Nephron (organoid): ENCODE results near the gene TRPM1.

ENCODE experiments used
- H3K27ac Mint-ChIP-seq, 3 experiments: 2 replicates each; pipeline ENCODE4 v1.8.0; 2020; ENCODE audit warnings: mixed read lengths in 3 of 3, mild to moderate bottlenecking in 2 of 3, moderate library complexity in 1 of 3
- H3K27me3 Mint-ChIP-seq: 2 replicates; pipeline ENCODE4 v1.8.0; 2021; ENCODE audit warnings: low read depth, mild to moderate bottlenecking, moderate library complexity, mixed read lengths
- H3K36me3 Mint-ChIP-seq: 2 replicates; pipeline ENCODE4 v1.8.0; 2020; ENCODE audit warnings: low read depth, mixed read lengths
- H3K4me1 Mint-ChIP-seq: 2 replicates; pipeline ENCODE4 v1.8.0; 2020; ENCODE audit warnings: mixed read lengths
- H3K4me3 Mint-ChIP-seq, 3 experiments: 2 replicates each; pipeline ENCODE4 v1.8.0; 2020; ENCODE audit warnings: mild to moderate bottlenecking in 3 of 3, mixed read lengths in 3 of 3, moderate library complexity in 2 of 3
- H3K9me3 Mint-ChIP-seq: 2 replicates; pipeline ENCODE4 v1.8.0; 2020; ENCODE audit warnings: mixed read lengths
- CTCF ChIP-seq, 3 experiments: fragments of 200-600 bp; sonication (generic); IDR thresholded peaks; one replicate each; pipeline ENCODE4 v1.5.0; 2021; ENCODE audit warnings: antibody characterized with exemption in 3 of 3; ENCODE audit not compliant: unreplicated experiment in 3 of 3

TRPM1 gene

GRCh38 chr15:31049111-31049510, 52.4 kb downstream of the TRPM1 start:
- TF ChIP-seq CTCF (IDR thresholded peaks at IDR 0.05; ENCODE audit: unreplicated experiment in 3 of 3) = no peak
- no peaks in the 10 kb centered on the region for H3K36me3 Mint-ChIP-seq
- H3K27me3 Mint-ChIP-seq = no peaks in the 10 kb centered on the region
- H3K4me3 Mint-ChIP-seq = no peak overlapping the region
- H3K9me3 Mint-ChIP-seq = peaks cover 2% of the 10 kb centered on the region
- no peak overlapping the region for H3K27ac Mint-ChIP-seq
- no peaks in the 10 kb centered on the region for H3K4me1 Mint-ChIP-seq

DNA sequence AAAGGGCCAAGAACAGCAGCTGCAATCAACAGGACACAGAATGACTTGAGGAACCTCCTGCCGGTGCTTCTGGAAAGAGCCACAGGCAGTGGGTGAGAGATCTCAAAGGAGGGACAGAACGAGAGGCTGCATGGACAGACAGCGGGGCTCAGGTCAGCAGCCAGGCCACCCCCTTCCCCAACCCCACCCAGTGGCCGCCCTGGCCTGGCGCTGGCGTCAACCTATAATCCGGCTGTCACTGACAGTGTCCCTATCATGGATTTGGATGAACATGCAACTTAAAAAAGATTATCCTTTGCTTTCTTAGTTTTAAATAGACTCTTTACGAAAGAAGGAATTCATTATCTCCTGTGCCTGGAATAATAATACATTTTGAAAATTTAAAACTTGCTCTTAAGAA, 54.1 kb downstream of the TRPM1 start:
- Mint-ChIP-seq H3K9me3 (no peaks in the 10 kb centered on the region), H3K4me3 (no peak overlapping the region), H3K4me1 (peaks cover 6% of the 10 kb centered on the region), H3K36me3 (no peaks in the 10 kb centered on the region), H3K27ac (no peak overlapping the region), H3K27me3 (no peaks in the 10 kb centered on the region)
- TF ChIP-seq CTCF (IDR thresholded peaks at IDR 0.05; ENCODE audit: unreplicated experiment in 3 of 3) = no peak

DNA sequence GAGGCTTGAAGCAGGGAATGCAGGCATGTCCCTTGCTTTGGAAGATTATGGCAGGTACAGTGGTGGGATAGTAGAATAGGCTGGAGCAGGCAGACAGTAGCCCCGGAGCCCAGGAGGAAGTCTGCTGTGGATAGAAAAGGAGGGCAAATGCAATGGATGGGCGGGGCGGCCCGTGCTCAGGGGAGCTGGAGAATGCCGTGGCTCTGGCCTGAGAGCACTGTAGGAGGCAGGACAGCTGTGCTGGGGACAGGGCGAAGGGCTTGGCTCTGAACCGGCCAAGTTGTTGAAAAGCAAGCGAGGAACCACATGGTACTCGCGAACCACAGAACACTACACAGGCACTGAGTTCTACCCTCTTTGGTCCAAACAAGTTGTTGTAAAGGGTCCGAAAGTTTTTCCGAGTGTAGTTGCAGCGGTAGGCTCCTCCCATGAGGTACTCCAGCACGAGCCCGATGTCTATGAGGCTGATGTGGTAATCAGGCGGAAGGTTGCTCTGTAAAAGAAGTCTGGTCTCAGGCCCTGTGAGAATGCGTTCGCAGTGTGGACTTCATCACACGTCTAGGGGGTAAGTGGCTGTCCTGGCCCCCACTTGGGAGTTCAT, 54.7 kb downstream of the TRPM1 start:
- Mint-ChIP-seq H3K27me3 (peaks cover under 1% of the 10 kb centered on the region), H3K4me3 (no peak overlapping the region), H3K36me3 (no peaks in the 10 kb centered on the region), H3K4me1 (peaks cover 10% of the 10 kb centered on the region), H3K27ac (no peak overlapping the region), H3K9me3 (no peaks in the 10 kb centered on the region)
- TF ChIP-seq CTCF (IDR thresholded peaks at IDR 0.05; ENCODE audit: unreplicated experiment in 3 of 3) = no peak

GRCh38 chr15:31045606-31046005, 55.9 kb downstream of the TRPM1 start:
- Mint-ChIP-seq H3K27me3 (peaks cover 3% of the 10 kb centered on the region), H3K27ac (no peak overlapping the region), H3K4me3 (no peak overlapping the region), H3K4me1 (peaks cover 10% of the 10 kb centered on the region), H3K36me3 (no peaks in the 10 kb centered on the region), H3K9me3 (no peaks in the 10 kb centered on the region)
- no peak for TF ChIP-seq CTCF (IDR thresholded peaks at IDR 0.05; ENCODE audit: unreplicated experiment in 3 of 3)

GRCh38 chr15:31042751-31043150, 58.8 kb downstream of the TRPM1 start:
- peaks cover 10% of the 10 kb centered on the region for H3K4me1 Mint-ChIP-seq
- no peak for TF ChIP-seq CTCF (IDR thresholded peaks at IDR 0.05; ENCODE audit: unreplicated experiment in 3 of 3)
- no peaks in the 10 kb centered on the region for H3K9me3 Mint-ChIP-seq
- H3K4me3 Mint-ChIP-seq = no peak overlapping the region
- H3K36me3 Mint-ChIP-seq = no peaks in the 10 kb centered on the region
- H3K27me3 Mint-ChIP-seq = peaks cover 3% of the 10 kb centered on the region
- H3K27ac Mint-ChIP-seq = no peak overlapping the region

DNA sequence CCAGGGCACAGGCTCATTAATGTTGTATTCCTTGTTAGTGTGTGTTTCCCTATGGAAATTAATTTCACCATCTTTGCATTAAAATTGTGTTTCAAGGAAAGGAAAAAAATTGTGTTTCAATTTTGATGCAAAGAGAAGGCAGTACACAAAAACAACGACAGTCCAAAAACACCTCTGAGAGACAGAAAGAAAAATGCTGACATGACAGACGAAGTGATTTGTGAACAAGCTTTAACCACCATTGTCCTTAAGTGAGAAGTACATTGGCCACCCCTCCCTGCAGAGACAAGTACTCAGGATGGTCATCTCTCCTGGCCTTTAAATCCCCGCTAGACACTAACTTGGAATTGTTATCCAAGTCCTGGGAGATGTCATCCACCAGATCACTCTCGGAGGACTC, 59.9 kb downstream of the TRPM1 start:
- Mint-ChIP-seq H3K36me3 (no peaks in the 10 kb centered on the region), H3K9me3 (no peaks in the 10 kb centered on the region), H3K27me3 (peaks cover 3% of the 10 kb centered on the region), H3K4me3 (no peak overlapping the region), H3K27ac (no peak overlapping the region), H3K4me1 (peaks cover 10% of the 10 kb centered on the region)
- no peak for TF ChIP-seq CTCF (IDR thresholded peaks at IDR 0.05; ENCODE audit: unreplicated experiment in 3 of 3)
